Ishikawa (cell line): ENCODE results near the gene SERGEF.

ENCODE experiments used
- CEBPB ChIP-seq: IDR thresholded peaks from 2 replicates; pipeline ENCODE4 v1.6.1; 2012
- RAD21 ChIP-seq: IDR thresholded peaks from 2 replicates; pipeline ENCODE4 v1.6.1; 2012; ENCODE audit warnings: low read depth
- YY1 ChIP-seq: IDR thresholded peaks from 2 replicates; pipeline ENCODE4 v1.6.1; 2012; ENCODE audit warnings: low read depth
- TF ChIP-seq, protein P1 (sequence below): IDR thresholded peaks from 2 replicates; pipeline ENCODE4 v1.6.1; 2012

DNA sequence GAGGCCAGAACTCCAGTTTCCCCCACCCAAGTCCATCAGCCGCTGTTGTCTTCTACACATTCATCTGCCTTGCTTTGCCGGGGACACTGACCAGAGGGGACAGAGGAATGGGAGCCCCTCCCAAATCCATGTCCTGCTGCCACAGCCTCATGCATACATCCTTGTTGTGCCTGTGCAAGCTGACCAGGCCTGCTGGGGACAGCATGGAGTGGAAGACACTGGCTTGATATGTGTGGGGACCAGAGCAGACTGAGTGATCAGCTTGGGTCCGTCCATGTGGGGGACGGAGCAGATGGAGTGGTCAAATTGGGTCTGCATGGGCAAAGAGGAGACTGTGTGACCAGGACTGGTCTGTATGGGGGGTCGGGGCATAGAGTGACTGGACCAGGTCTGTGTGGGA is 234.5 kb downstream of the SERGEF start:
- TF ChIP-seq RAD21 (no peak), YY1 (no peak), CEBPB (no peak)
- TF ChIP-seq, protein P1, sequence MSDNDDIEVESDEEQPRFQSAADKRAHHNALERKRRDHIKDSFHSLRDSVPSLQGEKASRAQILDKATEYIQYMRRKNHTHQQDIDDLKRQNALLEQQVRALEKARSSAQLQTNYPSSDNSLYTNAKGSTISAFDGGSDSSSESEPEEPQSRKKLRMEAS: no peak
